Rectal smooth muscle tissue (tissue), 1 donor: ENCODE measurements around the gene VEZT.
"Not testable (repeated sequence)": the region's sequence is repeated elsewhere in the genome, so short reads cannot be mapped to it uniquely, and the experiment has no call there.

Source experiments
- H3K27ac ChIP-seq: one replicate; pipeline ENCODE4 v1.7.0; 2013; ENCODE audit warnings: low read depth, low read length, inconsistent platforms
- H3K27me3 ChIP-seq: one replicate; pipeline ENCODE4 v1.7.0; 2013; ENCODE audit warnings: low read length; ENCODE audit not compliant: control insufficient read depth, insufficient read depth
- H3K36me3 ChIP-seq: one replicate; pipeline ENCODE4 v1.7.0; 2013; ENCODE audit warnings: low read length; ENCODE audit not compliant: control insufficient read depth, insufficient read depth
- H3K4me1 ChIP-seq: one replicate; pipeline ENCODE4 v1.7.0; 2013; ENCODE audit warnings: low read length; ENCODE audit not compliant: control insufficient read depth, insufficient read depth
- H3K4me3 ChIP-seq: one replicate; pipeline ENCODE4 v1.7.0; 2013; ENCODE audit warnings: low read length
- H3K9ac ChIP-seq: one replicate; pipeline ENCODE4 v1.7.0; 2013; ENCODE audit warnings: low read length

Gene VEZT

GRCh38 chr12:95279856-95280255 lies 62.2 kb downstream of the VEZT start:
- H3K4me1 ChIP-seq, result peaks cover 3% of the 10 kb centered on the region
- no peak overlapping the region for H3K4me3 ChIP-seq
- peaks cover 14% of the 10 kb centered on the region for H3K36me3 ChIP-seq
- H3K9ac ChIP-seq, result no peak overlapping the region
- no peak overlapping the region for H3K27ac ChIP-seq
- H3K27me3 ChIP-seq, result no peaks in the 10 kb centered on the region

GRCh38 chr12:95282266-95282665 lies 64.7 kb downstream of the VEZT start:
- H3K36me3 ChIP-seq, result peaks cover 12% of the 10 kb centered on the region
- H3K9ac ChIP-seq, result no peak overlapping the region
- no peak overlapping the region for H3K27ac ChIP-seq
- H3K27me3 ChIP-seq, result no peaks in the 10 kb centered on the region
- H3K4me3 ChIP-seq, result no peak overlapping the region
- H3K4me1 ChIP-seq, result no peaks in the 10 kb centered on the region

GRCh38 chr12:95283371-95283770 lies 65.8 kb downstream of the VEZT start:
- Histone ChIP-seq H3K9ac (no peak overlapping the region), H3K4me1 (no peaks in the 10 kb centered on the region), H3K4me3 (no peak overlapping the region), H3K36me3 (peaks cover 12% of the 10 kb centered on the region), H3K27ac (no peak overlapping the region), H3K27me3 (no peaks in the 10 kb centered on the region)

- no peaks in the 10 kb centered on the region for H3K4me1 ChIP-seq
- H3K4me3 ChIP-seq, result no peak overlapping the region
- H3K36me3 ChIP-seq, result peaks cover 12% of the 10 kb centered on the region
- H3K9ac ChIP-seq, result no peak overlapping the region
- H3K27me3 ChIP-seq, result no peaks in the 10 kb centered on the region
- no peak overlapping the region for H3K27ac ChIP-seq
Observed at GRCh38 chr12:95286713-95287112, 69.1 kb downstream of the VEZT start.

- Histone ChIP-seq H3K27me3 (no peaks in the 10 kb centered on the region), H3K9ac (no peak overlapping the region), H3K4me1 (no peaks in the 10 kb centered on the region), H3K36me3 (peaks cover 2% of the 10 kb centered on the region), H3K27ac (no peak overlapping the region), H3K4me3 (no peak overlapping the region)
Observed at GRCh38 chr12:95291501-95291900, 73.9 kb downstream of the VEZT start.

GRCh38 chr12:95298916-95299315 lies 81.3 kb downstream of the VEZT start:
- H3K36me3 ChIP-seq, result peaks cover 2% of the 10 kb centered on the region
- H3K9ac ChIP-seq, result no peak overlapping the region
- no peak overlapping the region for H3K4me3 ChIP-seq
- H3K4me1 ChIP-seq, result no peaks in the 10 kb centered on the region
- H3K27me3 ChIP-seq, result no peaks in the 10 kb centered on the region
- H3K27ac ChIP-seq, result no peak overlapping the region

GRCh38 chr12:95300286-95300685 lies 82.7 kb downstream of the VEZT start:
- H3K27me3 ChIP-seq, result no peaks in the 10 kb centered on the region
- no peak overlapping the region for H3K27ac ChIP-seq
- H3K9ac ChIP-seq, result no peak overlapping the region
- H3K4me3 ChIP-seq, result no peak overlapping the region
- no peaks in the 10 kb centered on the region for H3K36me3 ChIP-seq
- no peaks in the 10 kb centered on the region for H3K4me1 ChIP-seq

GRCh38 chr12:95303476-95303875 lies 85.9 kb downstream of the VEZT start:
- H3K27ac ChIP-seq, result no peak overlapping the region
- no peaks in the 10 kb centered on the region for H3K4me1 ChIP-seq
- no peaks in the 10 kb centered on the region for H3K27me3 ChIP-seq
- H3K36me3 ChIP-seq, result no peaks in the 10 kb centered on the region
- no peak overlapping the region for H3K4me3 ChIP-seq
- H3K9ac ChIP-seq, result no peak overlapping the region

GRCh38 chr12:95304673-95305198 lies 87.1 kb downstream of the VEZT start:
- H3K9ac ChIP-seq, result no peak overlapping the region
- no peak overlapping the region for H3K4me3 ChIP-seq
- no peaks in the 10 kb centered on the region for H3K4me1 ChIP-seq
- no peak overlapping the region for H3K27ac ChIP-seq
- no peaks in the 10 kb centered on the region for H3K27me3 ChIP-seq
- H3K36me3 ChIP-seq, result no peaks in the 10 kb centered on the region

GRCh38 chr12:95312656-95313055 lies 95.0 kb downstream of the VEZT start:
- no peak overlapping the region for H3K4me3 ChIP-seq
- no peak overlapping the region for H3K27ac ChIP-seq
- H3K4me1 ChIP-seq, result no peaks in the 10 kb centered on the region
- no peaks in the 10 kb centered on the region for H3K36me3 ChIP-seq
- no peak overlapping the region for H3K9ac ChIP-seq
- H3K27me3 ChIP-seq, result no peaks in the 10 kb centered on the region

GRCh38 chr12:95314756-95315155 lies 97.1 kb downstream of the VEZT start:
- H3K36me3 ChIP-seq, H3K4me3 ChIP-seq, H3K27ac ChIP-seq: not testable (repeated sequence)

GRCh38 chr12:95316798-95317197 lies 99.2 kb downstream of the VEZT start:
- Histone ChIP-seq H3K4me3 (no peak overlapping the region), H3K9ac (no peak overlapping the region), H3K27me3 (no peaks in the 10 kb centered on the region), H3K27ac (no peak overlapping the region), H3K36me3 (no peaks in the 10 kb centered on the region), H3K4me1 (no peaks in the 10 kb centered on the region)

More at GRCh38 chr12:95314756-95315155, 97.1 kb downstream of the VEZT start:
- not testable (repeated sequence) for H3K27me3 ChIP-seq, H3K4me1 ChIP-seq, H3K9ac ChIP-seq

GRCh38 chr12:95318071-95318545 lies 100.5 kb downstream of the VEZT start:
- no peak overlapping the region for H3K27ac ChIP-seq
- no peaks in the 10 kb centered on the region for H3K36me3 ChIP-seq
- no peak overlapping the region for H3K4me3 ChIP-seq
- no peaks in the 10 kb centered on the region for H3K4me1 ChIP-seq
- no peak overlapping the region for H3K9ac ChIP-seq
- no peaks in the 10 kb centered on the region for H3K27me3 ChIP-seq
